IMR-90 (cell line): ENCODE results near the gene WNT2B. TPM values are rescaled to one million over a fixed set of nuclear protein-coding genes. Genes with fewer than 3 reads are reported as not detected.

ENCODE experiments used
- ATAC-seq: fragments of 200-7000 bp; cut with Tn5 transposase; 2 replicates; pipeline ENCODE4 v1.9.1; 2020; ENCODE audit warnings: low read depth, mild to moderate bottlenecking, moderate library complexity
- BruUV-seq: library from RNA; stranded (reverse); fragments of 400-500 nt; replicated peaks from 2 replicates; lab custom pipeline; 2021; lab: Mats Ljungman, UMichigan
- CTCF ChIA-PET: fragments of 300-600 bp; formaldehyde crosslinking; extraction: SDS; loops from one replicate; lab custom pipeline; 2021; ENCODE audit warnings: antibody characterized with exemption; lab: Yijun Ruan, JAX
- POLR2A ChIA-PET: fragments of 300-600 bp; sonication (Branson Sonifier 250); formaldehyde crosslinking; loops from one replicate; lab custom pipeline; 2022; ENCODE audit warnings: antibody characterized with exemption; ENCODE audit not compliant: unreplicated experiment; lab: Charles Lee
- DNase-seq: peaks from one replicate; pipeline ENCODE4 v3.0.0; 2013
- H2AFZ ChIP-seq: replicated peaks from 2 replicates; pipeline ENCODE3; 2013; ENCODE audit warnings: low read length, mild to moderate bottlenecking; ENCODE audit not compliant: poor library complexity
- H2AK5ac ChIP-seq: 2 replicates; pipeline ENCODE4 v1.6.1; 2013; ENCODE audit warnings: low read depth, low read length, inconsistent platforms
- H2AK9ac ChIP-seq: replicated peaks from 2 replicates; pipeline ENCODE3; 2013; ENCODE audit warnings: mild to moderate bottlenecking, low read depth, low read length, moderate library complexity; ENCODE audit not compliant: poor library complexity
- H2BK120ac ChIP-seq: 2 replicates; pipeline ENCODE4 v1.6.1; 2013; ENCODE audit warnings: low read depth, low read length, inconsistent platforms
- H2BK15ac ChIP-seq: 3 replicates; pipeline ENCODE4 v1.6.1; 2013; ENCODE audit warnings: low read depth, low read length, inconsistent platforms
- H2BK20ac ChIP-seq: 2 replicates; pipeline ENCODE4 v1.6.1; 2013; ENCODE audit warnings: low read depth, mild to moderate bottlenecking, inconsistent platforms, low read length, moderate library complexity
- H2BK5ac ChIP-seq: 2 replicates; pipeline ENCODE4 v1.6.1; 2013; ENCODE audit warnings: mild to moderate bottlenecking, low read depth, low read length, inconsistent platforms; ENCODE audit not compliant: poor library complexity, severe bottlenecking
- H3K14ac ChIP-seq: replicated peaks from 2 replicates; pipeline ENCODE4 v1.6.1; 2013; ENCODE audit warnings: low read depth, low read length, inconsistent platforms
- H3K18ac ChIP-seq: 2 replicates; pipeline ENCODE4 v1.6.1; 2013; ENCODE audit warnings: low read depth, low read length, control low read depth
- H3K23ac ChIP-seq: 2 replicates; pipeline ENCODE4 v1.6.1; 2013; ENCODE audit warnings: low read depth, low read length, inconsistent platforms
- H3K27ac ChIP-seq: 2 replicates; pipeline ENCODE4 v1.5.1; 2013; ENCODE audit warnings: mild to moderate bottlenecking, control low read depth, low read length; ENCODE audit not compliant: insufficient read depth
- H3K27me3 ChIP-seq: 2 replicates; pipeline ENCODE4 v1.6.1; 2013; ENCODE audit warnings: low read length; ENCODE audit not compliant: control insufficient read depth, insufficient read depth
- H3K36me3 ChIP-seq: 2 replicates; pipeline ENCODE4 v1.6.1; 2013; ENCODE audit warnings: low read length, mixed read lengths; ENCODE audit not compliant: control insufficient read depth, insufficient read depth
- H3K4ac ChIP-seq: 2 replicates; pipeline ENCODE4 v1.6.1; 2013; ENCODE audit warnings: low read depth, low read length, inconsistent platforms
- H3K4me1 ChIP-seq: 2 replicates; pipeline ENCODE4 v1.6.1; 2013; ENCODE audit warnings: low read length, mixed read lengths; ENCODE audit not compliant: control insufficient read depth, insufficient read depth
- H3K4me2 ChIP-seq: 2 replicates; pipeline ENCODE4 v1.6.1; 2013; ENCODE audit warnings: low read depth, mild to moderate bottlenecking, control low read depth, low read length, moderate library complexity
- H3K4me3 ChIP-seq: 2 replicates; pipeline ENCODE4 v1.5.1; 2013; ENCODE audit warnings: low read depth, mild to moderate bottlenecking, control low read depth, low read length, moderate library complexity; ENCODE audit not compliant: insufficient read depth
- H3K56ac ChIP-seq: 2 replicates; pipeline ENCODE4 v1.6.1; 2013; ENCODE audit warnings: low read length, inconsistent platforms; ENCODE audit not compliant: insufficient read depth; ENCODE audit errors: extremely low read depth
- H3K79me1 ChIP-seq, 2 experiments: 2 replicates each; pipeline ENCODE4 v1.6.1; 2013; ENCODE audit warnings: low read length in 2 of 2, inconsistent platforms in 1 of 2, low read depth in 1 of 2
- H3K9ac ChIP-seq: 2 replicates; pipeline ENCODE4 v1.6.1; 2013; ENCODE audit warnings: low read depth, low read length, control low read depth
- H3K9me1 ChIP-seq: 2 replicates; pipeline ENCODE4 v1.6.1; 2013; ENCODE audit warnings: low read length, inconsistent platforms; ENCODE audit not compliant: insufficient read depth
- H3K9me3 ChIP-seq: 2 replicates; pipeline ENCODE4 v1.6.1; 2013; ENCODE audit warnings: low read length; ENCODE audit not compliant: control insufficient read depth, insufficient read depth
- H4K20me1 ChIP-seq: 2 replicates; pipeline ENCODE4 v1.6.1; 2013; ENCODE audit warnings: low read length, inconsistent platforms; ENCODE audit not compliant: insufficient read depth
- H4K5ac ChIP-seq: 2 replicates; pipeline ENCODE4 v1.6.1; 2013; ENCODE audit warnings: mild to moderate bottlenecking, low read depth, low read length, control low read depth
- H4K8ac ChIP-seq, 2 experiments: 2 replicates each; pipeline ENCODE4 v1.6.1; 2013; ENCODE audit warnings: low read depth in 2 of 2, low read length in 2 of 2, control low read depth in 1 of 2, inconsistent platforms in 1 of 2
- H4K91ac ChIP-seq: 2 replicates; pipeline ENCODE4 v1.6.1; 2013; ENCODE audit warnings: low read depth, low read length, inconsistent platforms; ENCODE audit not compliant: insufficient read depth
- BHLHE40 ChIP-seq: fragments of 150-350 bp; IDR thresholded peaks from 2 replicates; pipeline ENCODE4 v1.6.1; 2016; ENCODE audit warnings: mild to moderate bottlenecking, low read depth, low read length
- CEBPB ChIP-seq: IDR thresholded peaks from 2 replicates; pipeline ENCODE4 v1.6.1; 2012; ENCODE audit warnings: low read depth, low read length, improper control_type of control experiment
- FOS ChIP-seq: fragments of 150-350 bp; IDR thresholded peaks from 2 replicates; pipeline ENCODE4 v1.6.1; 2016; ENCODE audit warnings: low read depth, low read length
- MXI1 ChIP-seq: IDR thresholded peaks from 2 replicates; pipeline ENCODE4 v1.6.1; 2012; ENCODE audit warnings: low read depth, mild to moderate bottlenecking, low read length, moderate library complexity, borderline replicate concordance
- NFE2L2 ChIP-seq: fragments of 150-350 bp; IDR thresholded peaks from 2 replicates; pipeline ENCODE4 v1.6.1; 2016; ENCODE audit warnings: low read depth, mild to moderate bottlenecking, low read length
- POLR2A ChIP-seq: IDR thresholded peaks from 2 replicates; pipeline ENCODE4 v1.6.1; 2012; ENCODE audit warnings: mild to moderate bottlenecking, low read depth, low read length
- RCOR1 ChIP-seq: IDR thresholded peaks from 2 replicates; pipeline ENCODE4 v1.6.1; 2012; ENCODE audit warnings: mild to moderate bottlenecking, low read length, improper control_type of control experiment; ENCODE audit not compliant: insufficient replicate concordance
- RFX5 ChIP-seq: IDR thresholded peaks from 2 replicates; pipeline ENCODE4 v1.8.0; 2012; ENCODE audit warnings: low read depth, mild to moderate bottlenecking, low read length, moderate library complexity
- USF2 ChIP-seq: fragments of 150-350 bp; IDR thresholded peaks from 2 replicates; pipeline ENCODE4 v1.6.1; 2017; ENCODE audit warnings: mild to moderate bottlenecking, antibody characterized with exemption, low read length, low read depth
- WGBS, 2 experiments: methylation state at CpG; one replicate each; pipeline versions ENCODE4 v1.1.5 to v1.1.7; 2013; ENCODE audit warnings: missing lambda C conversion rate in 2 of 2; ENCODE audit not compliant: insufficient read length in 1 of 2; ENCODE audit errors: extremely low coverage in 2 of 2; 5-methylcytosine and 5-hydroxymethylcytosine counted together
- dilution Hi-C: fragments of 300-500 bp; cut with HindIII; formaldehyde crosslinking; loops from one replicate; pipeline ENCODE4 v1.14.3; 2018; ENCODE audit warnings: low sequenced_read_pairs; ENCODE audit not compliant: unreplicated experiment
- in situ Hi-C: fragments of 300-500 bp; cut with MboI; formaldehyde crosslinking; loops from 3 replicates; pipeline ENCODE4 v1.14.3; 2019; ENCODE audit warnings: low sequenced_read_pairs, inconsistent platforms, mixed read lengths
- intact Hi-C: fragments of 100-400 bp; cut with micrococcal nuclease; formaldehyde crosslinking; loops from 2 replicates; pipeline ENCODE4 v1.10.0; 2022
- polyA plus RNA-seq, 3 experiments: library from polyadenylated mRNA; depleted of rRNA; stranded (reverse); fragments of >200 nt; gene quantifications; 2 replicates each; pipeline ENCODE4 v1.2.3, GENCODE V29; 2012; ENCODE audit warnings: low replicate concordance in 1 of 3
- total RNA-seq: library from RNA; depleted of rRNA; stranded (reverse); fragments of >200 nt; gene quantifications from 2 replicates; pipeline ENCODE4 v1.2.3, GENCODE V29; 2012

Gene WNT2B
- total and polyA plus RNA-seq, 2 of the 4 experiments (the other 2 are of a cell fraction), result 0.50 to 0.54 TPM

GRCh38 chr1:112511897-112512296, 3.1 kb downstream of the WNT2B start:
- Histone ChIP-seq H2BK120ac (peak overlapping the region; percentile 54; the same call in 1 of the 2 replicates), H4K20me1 (peaks cover 17% of the 10 kb centered on the region), H4K8ac (no peak overlapping the region), H3K79me1 (no peaks in the 10 kb centered on the region), H2BK20ac (peak overlapping the region; percentile 65; the same call in 1 of the 2 replicates), H2BK5ac (no peak overlapping the region), H4K5ac (no peak overlapping the region), H3K9ac (no peak overlapping the region), H3K4ac (no peak overlapping the region), H3K4me1 (peaks cover 33% of the 10 kb centered on the region), H3K4me2 (no peak overlapping the region), H4K91ac (0 out of 2 replicates have a peak overlapping the region, but pooled peaks have one; percentile 30), H2AK5ac (no peak overlapping the region; the same call in 1 of the 2 replicates), H3K56ac (no peak overlapping the region), H3K36me3 (peaks cover under 1% of the 10 kb centered on the region; the same call in 1 of the 2 replicates), H3K9me1 (peaks cover 23% of the 10 kb centered on the region), H3K14ac (no peak overlapping the region), H2BK15ac (peak overlapping the region; percentile 41; the same call in 1 of the 3 replicates), H3K9me3 (peaks cover 4% of the 10 kb centered on the region; the same call in 1 of the 2 replicates), H3K18ac (no peak overlapping the region; the same call in 1 of the 2 replicates), H3K27me3 (peaks cover 31% of the 10 kb centered on the region), H3K4me3 (no peak overlapping the region), H3K23ac (no peak overlapping the region), H2AFZ (no peak overlapping the region), H2AK9ac (no peak overlapping the region), H3K27ac (no peak overlapping the region)
- POLR2A ChIA-PET, result interaction anchor here (0.6 kb wide), 1 partner anchor 10 kb away, joined by 3 read pairs; no protein-coding TSS in a partner anchor
- intact Hi-C loops, result no loop called here
- ATAC-seq, result no peak
- dilution Hi-C loops, result no loop called here
- no TSS peak for BruUV-seq
- no peak for DNase-seq
- TF ChIP-seq USF2 (no peak), POLR2A (no peak), CEBPB (no peak), RCOR1 (no peak), FOS (no peak), RFX5 (no peak), MXI1 (no peak), BHLHE40 (no peak), NFE2L2 (no peak)
- CTCF ChIA-PET, result interaction anchor here (0.6 to 0.9 kb wide), 4 partner anchors 10 to 948 kb away, joined by 3 to 4 read pairs (median 4); no protein-coding TSS in a partner anchor
- in situ Hi-C loops, result no loop called here
- no CpG with 5 or more reads among the region's 2 CpGs for whole genome bisulfite sequencing, 2 experiments
